OCI-M2 (cell line): Measurements from ENCODE around the gene RNF213.
"Not testable (repeated sequence)": the region's sequence is repeated elsewhere in the genome, so short reads cannot be mapped to it uniquely, and the experiment has no call there.

ENCODE experiments used
- DNase-seq: peaks from one replicate; lab custom pipeline; 2025; ENCODE audit not compliant: unreplicated experiment; lab: John Stamatoyannopoulos, UW

Gene RNF213

GRCh38 chr17:80248894-80249710, 11.6 kb upstream of the RNF213 start:
- no peak for DNase-seq

GRCh38 chr17:80251966-80252365, 8.7 kb upstream of the RNF213 start:
- no peak for DNase-seq

- no peak for DNase-seq
Observed at GRCh38 chr17:80252871-80253270, 7.8 kb upstream of the RNF213 start.

- DNase-seq, result no peak
Observed at GRCh38 chr17:80253631-80254395, 6.8 kb upstream of the RNF213 start.

- DNase-seq, result no peak
Observed at GRCh38 chr17:80254396-80255251, 6.0 kb upstream of the RNF213 start.

GRCh38 chr17:80256034-80256350, 4.7 kb upstream of the RNF213 start:
- DNase-seq, result no peak

- no peak for DNase-seq
Observed at GRCh38 chr17:80257716-80258213, 2.9 kb upstream of the RNF213 start.

- not testable (repeated sequence) for DNase-seq
Observed at GRCh38 chr17:80258296-80258695, 2.4 kb upstream of the RNF213 start.

- DNase-seq, result no peak
Observed at GRCh38 chr17:80259457-80260068, 1.1 kb upstream of the RNF213 start.

- DNase-seq, result no peak
Observed at GRCh38 chr17:80260069-80260535, 550 bp upstream of the RNF213 start.

GRCh38 chr17:80261159-80261894, 675 bp downstream of the RNF213 start:
- no peak for DNase-seq

- no peak for DNase-seq
Observed at GRCh38 chr17:80261895-80262279, 1.2 kb downstream of the RNF213 start.

- no peak for DNase-seq
Observed at GRCh38 chr17:80262291-80262690, 1.6 kb downstream of the RNF213 start.

GRCh38 chr17:80262775-80263244, 2.2 kb downstream of the RNF213 start:
- no peak for DNase-seq

GRCh38 chr17:80263253-80264204, 2.9 kb downstream of the RNF213 start:
- no peak for DNase-seq

GRCh38 chr17:80264205-80265075, 3.8 kb downstream of the RNF213 start:
- DNase-seq, result no peak

GRCh38 chr17:80265205-80266068, 4.8 kb downstream of the RNF213 start:
- no peak for DNase-seq
